GM19043 (cell line): ENCODE results near the gene ZNF214.

Source experiments
- ATAC-seq: cut with Tn5 transposase; IDR thresholded peaks from one replicate; pipeline ENCODE4 v1.9.1; 2021; ENCODE audit warnings: low read depth; ENCODE audit not compliant: unreplicated experiment

Gene ZNF214

GRCh38 chr11:7020183-7020917 lies at the start of gene ZNF214, which contains the start of gene NLRP14:
Gene ZNF214 (minus strand): TSS chr11:7020346. CDS start chr11:7002835, 17,511 bp downstream.
Gene NLRP14 (plus strand): TSS chr11:7020479. CDS start chr11:7038587, 18,108 bp downstream.
- ATAC-seq: no peak

GRCh38 chr11:7062534-7062933 lies 42.4 kb upstream of the ZNF214 start:
- no peak for ATAC-seq

GRCh38 chr11:7060868-7061267 lies 40.7 kb upstream of the ZNF214 start:
- ATAC-seq: no peak

- no peak for ATAC-seq
These were observed 37.5 kb upstream of the ZNF214 start for GRCh38 chr11:7057641-7058040.

GRCh38 chr11:7056828-7057513 lies 36.8 kb upstream of the ZNF214 start:
- no peak for ATAC-seq

GRCh38 chr11:7050191-7050590 lies 30.0 kb upstream of the ZNF214 start:
- ATAC-seq: no peak

- ATAC-seq: no peak
These were observed 26.5 kb upstream of the ZNF214 start for GRCh38 chr11:7046474-7047175.

GRCh38 chr11:7034019-7034418 lies 13.9 kb upstream of the ZNF214 start:
- no peak for ATAC-seq

- ATAC-seq: no peak
These were observed 12.5 kb upstream of the ZNF214 start for GRCh38 chr11:7032692-7033091.

GRCh38 chr11:7031471-7031871 lies 11.3 kb upstream of the ZNF214 start:
- no peak for ATAC-seq

GRCh38 chr11:7030836-7031235 lies 10.7 kb upstream of the ZNF214 start:
- no peak for ATAC-seq

GRCh38 chr11:7028141-7028540 lies 8.0 kb upstream of the ZNF214 start:
- no peak for ATAC-seq

GRCh38 chr11:7021318-7021717 lies 1.2 kb upstream of the ZNF214 start:
- ATAC-seq: no peak

- ATAC-seq: no peak
These were observed 505 bp downstream of the ZNF214 start for GRCh38 chr11:7019500-7020182.

- ATAC-seq: no peak
These were observed 4.1 kb downstream of the ZNF214 start for GRCh38 chr11:7016011-7016410.

GRCh38 chr11:7014118-7014517 lies 6.0 kb downstream of the ZNF214 start:
- no peak for ATAC-seq

- ATAC-seq: no peak
These were observed 15.7 kb downstream of the ZNF214 start for GRCh38 chr11:7004482-7004881.

GRCh38 chr11:6995703-6996102 lies 24.4 kb downstream of the ZNF214 start:
- ATAC-seq: no peak

GRCh38 chr11:6992457-6993417 lies 27.4 kb downstream of the ZNF214 start:
- ATAC-seq: no peak

- no peak for ATAC-seq
These were observed 28.1 kb downstream of the ZNF214 start for GRCh38 chr11:6992026-6992425.
